Iris pigment epithelial cell (primary cell): ENCODE results near the gene BRSK2.
"Not testable (repeated sequence)": the region's sequence is repeated elsewhere in the genome, so short reads cannot be mapped to it uniquely, and the experiment has no call there.

Experiments
- DNase-seq: peaks from one replicate; pipeline ENCODE4 v3.0.0-alpha.2; 2011; ENCODE audit warnings: low read depth

BRSK2 gene

DNA sequence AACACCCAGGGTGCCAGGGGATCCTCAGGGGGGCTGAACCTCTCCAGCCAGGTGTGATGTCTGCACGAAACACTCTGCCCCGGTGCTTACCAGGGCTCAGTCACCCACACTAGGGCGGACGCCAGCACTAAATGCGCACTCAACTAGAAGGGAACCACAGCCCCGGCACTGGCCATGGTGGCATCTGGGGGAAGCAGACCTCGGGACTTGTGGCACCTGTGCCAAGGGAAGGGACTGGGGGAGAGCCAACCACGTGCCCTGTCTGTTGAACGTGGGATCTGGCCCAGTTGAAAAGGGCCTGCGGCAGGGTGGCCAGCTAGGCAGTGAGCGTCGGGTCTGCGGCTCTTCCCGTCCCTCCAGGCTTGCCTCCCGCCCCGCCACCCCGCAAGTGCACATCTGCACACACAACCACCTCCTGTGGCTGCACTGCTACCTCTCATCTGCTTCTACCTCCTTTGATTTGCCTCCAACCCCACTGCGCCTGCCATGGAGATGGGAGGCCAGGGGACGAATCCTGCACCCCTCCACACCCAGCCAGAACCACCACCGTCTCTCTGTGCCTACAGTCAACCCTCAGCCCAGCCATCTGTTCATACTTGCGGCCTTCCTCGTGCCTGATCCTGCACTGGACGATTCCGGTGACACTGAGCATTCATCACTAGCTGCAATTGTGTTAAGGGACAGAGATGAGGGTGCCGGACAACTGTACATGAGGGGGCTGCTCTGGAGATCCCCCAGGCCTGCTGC, 111.9 kb downstream of the BRSK2 start:
- no peak for DNase-seq

DNA sequence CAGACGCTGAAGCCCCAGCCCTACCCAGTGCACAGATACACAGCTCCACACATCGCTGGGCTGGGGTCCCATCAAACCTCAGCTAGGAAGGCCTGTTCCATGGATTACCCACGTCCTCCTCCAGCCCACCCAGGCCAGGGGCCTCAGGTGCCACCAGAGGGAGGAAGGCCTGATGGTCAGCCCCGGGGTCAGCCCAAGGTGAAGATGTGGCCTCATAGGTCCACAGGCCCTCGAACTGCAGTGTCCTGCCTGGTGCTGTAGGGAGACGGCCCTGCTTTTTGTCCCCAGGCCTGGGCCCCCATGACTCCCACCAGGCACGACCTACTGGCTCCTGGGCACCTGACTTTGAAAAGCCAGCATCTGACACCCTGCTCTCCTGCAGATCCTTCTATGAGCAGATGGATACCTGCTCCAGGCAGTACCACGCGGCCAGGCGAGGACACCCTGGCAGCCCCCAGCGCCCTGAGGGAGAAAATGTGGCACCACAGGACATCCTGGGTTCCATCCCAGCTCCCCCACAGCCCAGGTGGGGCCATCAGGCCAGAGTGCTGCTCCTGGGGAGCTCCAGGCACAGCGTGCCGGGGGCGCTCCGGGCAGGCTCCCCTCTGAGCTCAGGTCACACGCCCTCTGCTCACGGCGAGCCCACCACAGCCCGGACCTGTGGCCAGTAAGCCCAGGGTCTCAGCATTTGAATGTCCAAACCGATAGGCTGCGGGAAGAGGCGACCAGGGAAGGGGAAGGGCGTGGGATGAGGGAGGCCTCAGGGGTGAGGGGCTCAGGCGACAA, 112.6 kb downstream of the BRSK2 start:
- DNase-seq: no peak

DNA sequence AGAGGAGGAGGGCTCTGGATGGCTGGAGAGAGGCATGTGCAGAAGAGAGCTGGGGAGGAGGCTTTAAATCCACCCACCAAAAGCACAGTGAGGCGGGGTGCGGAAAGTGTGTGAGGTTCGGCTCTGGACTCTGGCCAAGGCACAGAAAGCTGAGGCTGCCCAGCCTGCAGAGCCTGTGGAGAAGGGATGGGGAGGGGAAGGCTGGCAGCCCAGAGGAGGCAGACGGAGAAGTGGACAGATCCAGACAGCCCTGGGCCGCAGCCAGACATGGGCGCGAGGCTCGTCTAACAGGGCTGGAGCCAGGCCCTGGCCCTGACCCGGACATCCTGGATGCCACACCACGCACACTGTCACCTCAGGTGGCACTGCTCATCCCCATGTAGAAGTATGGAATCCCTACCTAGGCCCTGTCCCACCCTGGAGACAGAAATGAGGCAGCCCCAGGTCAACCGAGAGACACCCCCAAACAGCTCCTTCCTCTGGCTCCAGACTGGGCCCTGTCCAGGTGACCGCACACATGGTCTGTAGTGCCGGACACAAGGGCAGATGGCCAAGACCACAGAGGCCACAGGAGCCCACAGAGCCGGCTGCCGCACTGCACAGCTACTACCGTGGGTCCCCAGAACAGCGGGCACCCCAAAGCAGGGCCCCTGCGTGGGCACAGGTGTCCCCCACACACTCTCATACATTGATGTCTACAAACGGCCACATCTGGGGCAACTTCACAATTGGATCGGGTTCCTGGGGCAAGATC, 113.4 kb downstream of the BRSK2 start:
- no peak for DNase-seq

DNA sequence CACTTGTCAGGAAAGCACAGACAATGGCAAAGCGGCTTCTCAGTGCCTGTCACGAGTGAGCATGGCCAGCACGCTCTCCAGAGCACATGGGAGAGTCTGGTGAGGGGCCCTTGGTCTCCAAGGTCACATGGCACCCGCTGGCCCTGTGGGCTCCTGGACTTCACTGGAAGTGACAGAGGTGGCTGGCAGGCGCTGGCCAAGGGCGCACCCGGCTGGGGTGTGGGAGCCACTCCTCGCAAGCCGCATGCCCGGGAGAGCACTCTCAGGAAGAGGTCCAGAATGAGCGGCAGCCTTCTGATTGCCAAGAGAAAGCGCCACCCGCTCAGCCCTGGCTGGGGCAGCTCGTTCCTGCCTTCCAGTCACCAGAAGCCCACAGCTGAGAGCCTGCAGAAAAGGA, 114.0 kb downstream of the BRSK2 start:
- DNase-seq: no peak

DNA sequence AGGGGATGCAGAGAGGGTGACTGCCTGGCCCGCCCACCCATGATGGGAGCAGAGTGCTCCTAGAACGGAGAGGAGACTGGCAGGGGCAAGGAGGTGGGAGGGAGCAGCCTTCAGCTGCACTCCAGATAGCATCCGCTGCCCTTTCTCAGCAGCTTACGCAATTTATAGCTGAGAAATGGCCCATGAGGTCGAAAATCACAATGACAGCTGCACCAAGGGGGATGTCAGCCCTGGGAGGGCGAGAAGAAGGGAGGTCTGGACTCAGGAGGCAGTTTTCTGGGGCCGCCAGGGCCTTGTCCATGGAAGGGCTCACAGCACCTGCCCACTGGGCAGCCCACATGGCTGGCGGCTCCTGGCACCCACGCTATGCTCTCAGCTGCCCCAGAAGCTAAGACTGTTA, 114.4 kb downstream of the BRSK2 start:
- DNase-seq: no peak

DNA sequence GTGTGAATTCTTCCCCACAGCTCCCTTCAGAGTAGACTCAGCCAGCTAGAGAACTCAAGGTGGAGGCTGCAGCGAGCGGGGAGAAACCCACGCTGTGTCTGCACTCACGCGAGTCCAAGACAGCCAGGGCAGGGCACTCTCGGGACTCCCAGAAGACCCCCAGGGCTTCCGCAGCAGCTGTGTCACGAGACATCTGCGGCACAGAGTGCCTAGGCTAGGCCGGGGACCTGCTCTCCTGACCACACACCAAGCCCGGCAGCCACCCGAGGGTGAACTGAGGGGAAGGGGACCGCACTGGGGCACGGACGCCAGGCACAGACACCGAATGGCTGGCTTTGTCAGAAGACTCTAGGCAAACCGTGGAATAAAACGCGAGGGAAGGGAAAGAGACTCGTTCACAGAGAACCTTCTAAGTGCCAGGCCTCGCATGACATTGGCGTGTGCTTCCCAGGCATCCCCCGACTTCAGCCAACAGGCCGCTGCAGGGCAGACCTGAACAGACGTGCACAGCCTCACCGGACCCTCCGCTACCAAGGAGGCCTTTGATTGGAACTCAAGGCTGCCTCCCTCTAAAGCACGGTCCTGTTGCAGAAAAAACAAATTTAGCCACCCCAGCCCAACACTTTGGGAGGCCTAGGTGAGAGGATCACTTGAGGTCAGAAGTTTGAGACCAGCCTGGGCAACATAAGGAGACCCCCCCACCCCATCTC, 115.0 kb downstream of the BRSK2 start:
- DNase-seq: no peak

DNA sequence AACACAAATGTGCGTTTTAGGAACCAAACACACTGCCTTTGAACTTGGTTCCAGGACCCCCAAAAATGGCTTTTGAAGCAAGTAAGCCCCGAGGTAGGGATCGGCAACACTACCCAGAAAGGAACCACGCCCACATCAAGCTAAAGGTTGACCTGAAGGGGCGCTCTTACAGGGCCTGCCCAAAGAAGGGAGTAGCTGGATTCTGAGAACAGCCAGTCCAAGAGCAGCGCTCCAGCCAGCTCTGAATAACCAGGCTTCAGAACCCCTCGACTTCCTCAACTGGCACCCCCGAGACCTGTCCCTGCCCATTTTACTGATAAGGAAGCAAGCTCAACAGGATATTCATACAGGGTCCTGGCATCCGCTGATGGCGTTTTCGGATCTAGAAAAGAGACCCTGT, 115.7 kb downstream of the BRSK2 start:
- DNase-seq: no peak

DNA sequence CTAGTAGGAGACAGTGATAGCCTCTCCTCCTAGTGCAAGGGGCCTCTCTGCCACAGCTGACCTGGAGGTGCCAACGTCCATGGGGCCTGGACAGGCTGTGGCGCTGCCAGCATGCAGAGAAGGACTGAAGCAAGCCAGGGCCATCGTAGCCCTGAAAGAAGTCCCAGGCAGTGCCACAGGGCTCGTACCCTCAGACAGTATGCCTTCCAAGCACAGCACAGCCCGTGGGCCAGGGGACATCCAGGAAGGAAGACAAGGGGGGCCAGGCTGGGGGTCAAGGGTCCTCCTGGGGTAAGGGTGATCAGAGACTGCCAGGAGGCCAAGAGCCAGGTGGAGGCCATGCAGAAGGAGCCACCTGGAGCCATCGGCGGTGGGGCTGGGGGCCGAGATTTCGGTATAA, 117.2 kb downstream of the BRSK2 start:
- DNase-seq: no peak

DNA sequence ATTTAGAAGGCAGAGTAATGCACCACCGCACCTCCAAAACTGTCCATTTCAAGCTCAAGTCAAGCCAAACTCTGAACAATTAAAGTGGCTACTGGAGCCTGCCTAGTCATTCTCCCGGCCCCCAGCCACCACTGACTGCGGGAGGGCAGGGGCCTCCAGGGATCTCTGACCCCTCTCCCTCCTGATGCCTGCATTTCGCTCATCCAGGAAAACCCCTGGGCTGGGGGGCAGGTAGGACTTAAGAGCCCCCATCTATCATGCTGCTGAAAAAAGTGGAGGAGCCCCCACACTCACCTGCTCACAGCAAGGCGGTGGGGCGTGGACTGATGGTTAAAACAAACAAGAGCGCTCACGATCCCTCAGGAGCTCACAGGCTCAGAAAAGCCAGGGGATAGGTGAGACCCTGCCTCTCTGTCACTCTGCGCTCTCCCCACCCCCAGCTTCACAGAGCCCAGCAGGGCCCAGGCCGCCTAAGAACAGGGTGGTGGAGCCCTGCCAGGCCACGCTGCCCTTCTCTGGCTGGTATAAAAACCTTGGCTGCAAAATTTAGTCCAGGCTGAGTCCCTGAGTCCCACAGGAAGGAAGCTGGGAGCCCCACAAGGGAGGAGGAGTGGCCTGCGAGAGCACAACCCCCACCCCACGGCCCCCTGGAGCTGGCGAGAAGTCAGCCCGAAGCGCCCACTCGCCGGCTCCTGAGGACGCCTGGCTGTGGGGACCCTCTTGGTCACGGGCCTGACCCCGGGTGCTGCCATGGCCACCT, 117.8 kb downstream of the BRSK2 start:
- no peak for DNase-seq

DNA sequence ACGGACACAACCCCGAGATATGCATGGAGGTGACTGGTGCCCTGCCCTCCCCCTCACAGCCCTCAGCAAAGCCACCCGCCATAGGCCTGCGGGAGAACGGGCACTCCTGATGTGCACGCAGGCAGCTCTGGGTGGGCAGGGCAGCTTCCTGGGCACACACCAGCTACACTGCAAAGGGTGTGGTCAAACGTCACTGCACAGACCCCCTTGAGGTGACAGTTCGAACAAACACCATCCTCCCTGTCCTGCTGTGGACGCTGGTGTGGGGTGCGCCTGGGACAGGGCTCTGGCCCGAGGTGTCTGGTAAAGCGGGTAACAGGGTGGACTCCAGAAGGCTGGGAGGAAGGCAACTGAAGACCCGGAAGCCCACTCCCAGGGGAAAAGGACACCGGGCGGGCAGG, 118.8 kb downstream of the BRSK2 start:
- DNase-seq: no peak

DNA sequence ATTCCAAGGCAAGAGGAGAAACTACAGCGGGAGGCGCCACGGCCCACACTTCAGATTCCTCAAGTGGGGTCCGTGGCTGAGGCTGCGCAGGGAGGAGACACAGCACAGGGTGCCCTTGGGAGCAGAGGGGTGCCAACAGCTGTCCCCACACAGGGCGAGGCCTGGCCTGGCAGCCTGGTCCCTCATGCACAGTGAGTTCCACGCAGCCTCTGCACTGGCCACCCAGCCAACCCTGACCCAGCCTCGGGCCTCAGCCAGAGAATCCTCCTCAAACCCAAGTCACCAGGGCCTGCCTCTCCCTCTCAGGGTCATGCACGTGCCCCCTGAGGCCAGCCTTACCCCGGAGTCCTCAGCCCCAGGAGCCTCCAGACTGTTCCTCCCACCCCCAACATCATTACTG, 119.3 kb downstream of the BRSK2 start:
- DNase-seq: no peak

DNA sequence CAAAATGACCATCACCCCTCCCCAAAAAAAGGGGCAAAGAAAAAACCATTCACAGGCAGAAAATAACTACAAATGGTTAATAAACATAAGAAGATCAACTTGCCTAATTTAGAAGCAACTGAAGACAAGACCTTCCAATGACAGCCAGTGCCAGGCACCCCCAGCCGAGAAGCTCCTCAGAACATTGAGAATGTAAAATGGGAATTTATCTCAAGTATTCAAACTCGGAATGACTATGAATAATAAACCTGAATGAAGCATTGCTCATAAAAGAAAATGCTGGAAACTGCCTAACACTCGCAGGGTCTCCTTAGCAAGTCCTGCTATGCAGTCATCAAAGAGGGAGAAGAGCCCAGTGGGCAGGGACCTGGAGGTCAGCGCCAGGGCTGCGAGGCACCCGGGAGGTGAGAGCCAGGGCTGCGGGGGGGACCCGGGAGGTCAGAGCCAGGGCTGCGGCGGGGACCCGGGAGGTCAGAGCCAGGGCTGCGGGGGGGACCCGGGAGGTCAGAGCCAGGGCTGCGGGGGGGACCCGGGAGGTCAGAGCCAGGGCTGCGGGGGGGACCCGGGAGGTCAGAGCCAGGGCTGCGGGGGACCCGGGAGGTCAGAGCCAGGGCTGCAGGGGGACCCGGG, 120.0 kb downstream of the BRSK2 start:
- no peak for DNase-seq

DNA sequence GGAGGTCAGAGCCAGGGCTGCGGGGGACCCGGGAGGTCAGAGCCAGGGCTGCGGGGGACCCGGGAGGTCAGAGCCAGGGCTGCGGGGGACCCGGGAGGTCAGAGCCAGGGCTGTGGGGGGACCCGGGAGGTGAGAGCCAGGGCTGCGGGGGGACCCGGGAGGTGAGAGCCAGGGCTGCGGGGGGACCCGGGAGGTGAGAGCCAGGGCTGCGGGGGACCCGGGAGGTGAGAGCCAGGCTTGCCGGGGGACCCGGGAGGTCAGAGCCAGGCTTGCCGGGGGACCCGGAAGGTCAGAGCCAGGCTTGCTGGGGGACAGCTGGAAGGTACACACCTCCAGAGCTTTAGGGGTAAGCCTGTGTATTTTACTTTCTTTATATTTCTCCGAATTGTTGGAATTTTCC, 120.6 kb downstream of the BRSK2 start:
- not testable (repeated sequence) for DNase-seq

DNA sequence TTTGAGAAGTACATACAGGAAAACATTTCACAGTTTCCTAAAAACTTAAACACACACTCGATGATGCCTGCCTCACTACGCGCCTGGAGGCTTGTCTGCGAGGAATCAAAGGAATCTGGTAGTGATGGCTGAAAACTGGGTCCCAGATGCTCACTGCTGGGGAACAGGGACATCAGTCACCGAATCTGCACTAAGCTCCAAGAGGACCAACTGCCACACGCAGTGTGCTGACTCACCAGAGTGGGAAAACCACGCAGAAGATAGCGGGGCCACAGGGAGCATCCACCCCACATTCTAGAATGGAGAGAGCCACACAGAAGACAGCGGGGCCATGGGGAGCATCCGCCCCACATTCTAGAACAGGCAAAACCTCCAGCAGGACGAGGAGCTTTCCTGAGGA, 121.2 kb downstream of the BRSK2 start:
- DNase-seq: no peak

DNA sequence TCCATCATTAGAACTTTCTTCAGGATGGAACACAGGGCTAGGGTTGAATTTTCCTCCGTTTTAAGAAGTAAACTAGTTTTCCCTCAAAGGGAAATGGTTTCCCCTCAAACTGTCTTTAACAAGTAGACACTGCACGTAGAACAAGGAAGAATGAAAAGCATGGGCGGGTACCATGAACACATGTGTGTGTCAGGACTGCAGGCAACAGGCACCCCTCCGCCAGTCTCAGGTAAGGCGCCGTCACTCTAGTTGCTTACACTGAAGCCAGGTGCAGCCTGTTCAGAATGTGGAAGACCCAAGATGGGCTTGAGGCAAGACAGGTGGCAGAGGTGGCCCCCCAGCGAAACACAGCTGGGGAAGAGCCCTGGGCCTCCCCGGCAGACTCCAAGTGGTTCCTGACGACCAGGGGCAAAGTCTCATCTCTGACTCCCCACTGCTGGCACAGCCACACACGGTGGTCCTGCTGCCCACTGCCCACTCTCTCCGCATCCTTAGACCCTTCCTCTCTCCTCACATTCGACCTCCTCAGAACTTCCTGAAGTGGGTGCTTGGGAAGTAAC, 122.3 kb downstream of the BRSK2 start:
- DNase-seq: no peak
